ENCODE results near the gene ARPP19. TPM values are rescaled to one million over a fixed set of nuclear protein-coding genes. Genes with fewer than 3 reads are reported as not detected.

ARPP19 gene, protein sequence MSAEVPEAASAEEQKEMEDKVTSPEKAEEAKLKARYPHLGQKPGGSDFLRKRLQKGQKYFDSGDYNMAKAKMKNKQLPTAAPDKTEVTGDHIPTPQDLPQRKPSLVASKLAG
- 29.0 and 47.1 TPM in 2 replicates for polyA plus RNA-seq (2012; rRNA removed)
- 59.4 and 70.0 TPM in 2 replicates for polyA plus RNA-seq (2012; cell fraction: cytosol; rRNA removed)
- polyA plus RNA-seq (2012; cell fraction: nucleus; rRNA removed) = 7.3 and 18.2 TPM in 2 replicates

- H4K20me1 ChIP-seq (ENCODE audit: insufficient read depth) = peaks cover 40% of the 10 kb centered on the region
- peaks cover 5 to 8% of the 10 kb centered on the region in 2 experiments; a peak in 3 of 4 replicates for H3K4me1 ChIP-seq (ENCODE audit: control insufficient read depth in 1 of 2, insufficient read depth in 2 of 2, low read depth in 1 of 2, low read length in 1 of 2)
- H3K27me3 ChIP-seq (ENCODE audit: insufficient read depth) = no peaks in the 10 kb centered on the region
- no peaks in the 10 kb centered on the region for H3K36me3 ChIP-seq (replicated peaks in 1 of 2; ENCODE audit: control insufficient read depth in 1 of 2, insufficient read depth in 2 of 2, low read length in 1 of 2)
- POLR2A ChIA-PET = interaction anchor here (0.9 kb wide), 1 partner anchor 18 kb away, joined by 3 read pairs; no protein-coding TSS in a partner anchor
- no peaks in the 10 kb centered on the region for H3K9me3 ChIP-seq
- peak within 1 kb of the TSS; percentile 78 to 84 for H3K27ac ChIP-seq (ENCODE audit: low read depth in 2 of 2, low read length in 1 of 2)
- H3K9ac ChIP-seq = peak within 1 kb of the TSS; percentile 98
- no peaks in the 10 kb centered on the region for H3K9me2 ChIP-seq
- CTCF ChIA-PET = no interaction called here
- peaks cover 6% of the 10 kb centered on the region for H3F3A ChIP-seq (replicated peaks; ENCODE audit: insufficient read depth)
- 27% methylated on average over 20 of the region's 82 CpGs for WGBS (ENCODE audit: low lambda C conversion rate)
- H3K79me2 ChIP-seq (ENCODE audit: insufficient read depth) = peaks cover 48% of the 10 kb centered on the region
- H2AFZ ChIP-seq (ENCODE audit: low read depth) = peak within 1 kb of the TSS; percentile 97
- peak within 1 kb of the TSS; percentile 70 to 87 for H3K4me3 ChIP-seq (ENCODE audit: low read depth in 2 of 2, low read length in 1 of 2)
- peak; percentile 96 for DNase-seq
- H3K4me2 ChIP-seq = peak within 1 kb of the TSS; percentile 85
- TF ChIP-seq JUND (IDR thresholded peaks at IDR 0.05) (0 out of 2 replicates have a peak, but pooled peaks have one; percentile 8), NRF1 (IDR thresholded peaks at IDR 0.05; ENCODE audit: low read depth, low read length) (no peak), ELF1 (IDR thresholded peaks at IDR 0.05) (peak; percentile 50), CTCF (IDR thresholded peaks at IDR 0.05) (peak; percentile 13; the same call in 1 of the 2 replicates), RFX5 (IDR thresholded peaks at IDR 0.05; ENCODE audit: low read length) (no peak), FOSL2 (IDR thresholded peaks at IDR 0.05; ENCODE audit: borderline replicate concordance, low read depth) (no peak), POLR2AphosphoS5 (IDR thresholded peaks at IDR 0.05; ENCODE audit: low read depth, low read length) (peak; percentile 53), CHD2 (IDR thresholded peaks at IDR 0.05; ENCODE audit: low read length, partially characterized antibody) (peak; percentile 90), SIN3A (IDR thresholded peaks at IDR 0.05; ENCODE audit: borderline replicate concordance, low read depth, low read length) (peak; percentile 20; the same call in 1 of the 2 replicates), YY1 (IDR thresholded peaks at IDR 0.05; ENCODE audit: low read depth) (peak; percentile 90), SMC3 (IDR thresholded peaks at IDR 0.05; ENCODE audit: low read depth, low read length) (no peak), RCOR1 (IDR thresholded peaks at IDR 0.05; ENCODE audit: low read length) (peak; percentile 59; the same call in 1 of the 2 replicates), MXI1 (IDR thresholded peaks at IDR 0.05; ENCODE audit: low read depth, low read length) (peak; percentile 70; the same call in 1 of the 2 replicates), TEAD4 (IDR thresholded peaks at IDR 0.05; ENCODE audit: borderline replicate concordance, insufficient read depth) (0 out of 2 replicates have a peak, but pooled peaks have one; percentile 46), EP300 (IDR thresholded peaks at IDR 0.05; ENCODE audit: borderline replicate concordance in 1 of 2, low read depth in 1 of 2, low read length in 1 of 2) (peak in 1 of 2 experiments; percentile 9; a peak in 1 of 4 replicates), FOXJ3 (CRISPR knock-in tag; IDR thresholded peaks at IDR 0.05) (no peak)
- TF ChIP-seq, protein P1, sequence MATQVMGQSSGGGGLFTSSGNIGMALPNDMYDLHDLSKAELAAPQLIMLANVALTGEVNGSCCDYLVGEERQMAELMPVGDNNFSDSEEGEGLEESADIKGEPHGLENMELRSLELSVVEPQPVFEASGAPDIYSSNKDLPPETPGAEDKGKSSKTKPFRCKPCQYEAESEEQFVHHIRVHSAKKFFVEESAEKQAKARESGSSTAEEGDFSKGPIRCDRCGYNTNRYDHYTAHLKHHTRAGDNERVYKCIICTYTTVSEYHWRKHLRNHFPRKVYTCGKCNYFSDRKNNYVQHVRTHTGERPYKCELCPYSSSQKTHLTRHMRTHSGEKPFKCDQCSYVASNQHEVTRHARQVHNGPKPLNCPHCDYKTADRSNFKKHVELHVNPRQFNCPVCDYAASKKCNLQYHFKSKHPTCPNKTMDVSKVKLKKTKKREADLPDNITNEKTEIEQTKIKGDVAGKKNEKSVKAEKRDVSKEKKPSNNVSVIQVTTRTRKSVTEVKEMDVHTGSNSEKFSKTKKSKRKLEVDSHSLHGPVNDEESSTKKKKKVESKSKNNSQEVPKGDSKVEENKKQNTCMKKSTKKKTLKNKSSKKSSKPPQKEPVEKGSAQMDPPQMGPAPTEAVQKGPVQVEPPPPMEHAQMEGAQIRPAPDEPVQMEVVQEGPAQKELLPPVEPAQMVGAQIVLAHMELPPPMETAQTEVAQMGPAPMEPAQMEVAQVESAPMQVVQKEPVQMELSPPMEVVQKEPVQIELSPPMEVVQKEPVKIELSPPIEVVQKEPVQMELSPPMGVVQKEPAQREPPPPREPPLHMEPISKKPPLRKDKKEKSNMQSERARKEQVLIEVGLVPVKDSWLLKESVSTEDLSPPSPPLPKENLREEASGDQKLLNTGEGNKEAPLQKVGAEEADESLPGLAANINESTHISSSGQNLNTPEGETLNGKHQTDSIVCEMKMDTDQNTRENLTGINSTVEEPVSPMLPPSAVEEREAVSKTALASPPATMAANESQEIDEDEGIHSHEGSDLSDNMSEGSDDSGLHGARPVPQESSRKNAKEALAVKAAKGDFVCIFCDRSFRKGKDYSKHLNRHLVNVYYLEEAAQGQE (IDR thresholded peaks at IDR 0.05; ENCODE audit: low read depth, low read length) = no peak
- TF ChIP-seq, protein P2, sequence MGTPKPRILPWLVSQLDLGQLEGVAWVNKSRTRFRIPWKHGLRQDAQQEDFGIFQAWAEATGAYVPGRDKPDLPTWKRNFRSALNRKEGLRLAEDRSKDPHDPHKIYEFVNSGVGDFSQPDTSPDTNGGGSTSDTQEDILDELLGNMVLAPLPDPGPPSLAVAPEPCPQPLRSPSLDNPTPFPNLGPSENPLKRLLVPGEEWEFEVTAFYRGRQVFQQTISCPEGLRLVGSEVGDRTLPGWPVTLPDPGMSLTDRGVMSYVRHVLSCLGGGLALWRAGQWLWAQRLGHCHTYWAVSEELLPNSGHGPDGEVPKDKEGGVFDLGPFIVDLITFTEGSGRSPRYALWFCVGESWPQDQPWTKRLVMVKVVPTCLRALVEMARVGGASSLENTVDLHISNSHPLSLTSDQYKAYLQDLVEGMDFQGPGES (IDR thresholded peaks at IDR 0.05; ENCODE audit: low read depth, low read length) = no peak
- TF ChIP-seq, protein P3, sequence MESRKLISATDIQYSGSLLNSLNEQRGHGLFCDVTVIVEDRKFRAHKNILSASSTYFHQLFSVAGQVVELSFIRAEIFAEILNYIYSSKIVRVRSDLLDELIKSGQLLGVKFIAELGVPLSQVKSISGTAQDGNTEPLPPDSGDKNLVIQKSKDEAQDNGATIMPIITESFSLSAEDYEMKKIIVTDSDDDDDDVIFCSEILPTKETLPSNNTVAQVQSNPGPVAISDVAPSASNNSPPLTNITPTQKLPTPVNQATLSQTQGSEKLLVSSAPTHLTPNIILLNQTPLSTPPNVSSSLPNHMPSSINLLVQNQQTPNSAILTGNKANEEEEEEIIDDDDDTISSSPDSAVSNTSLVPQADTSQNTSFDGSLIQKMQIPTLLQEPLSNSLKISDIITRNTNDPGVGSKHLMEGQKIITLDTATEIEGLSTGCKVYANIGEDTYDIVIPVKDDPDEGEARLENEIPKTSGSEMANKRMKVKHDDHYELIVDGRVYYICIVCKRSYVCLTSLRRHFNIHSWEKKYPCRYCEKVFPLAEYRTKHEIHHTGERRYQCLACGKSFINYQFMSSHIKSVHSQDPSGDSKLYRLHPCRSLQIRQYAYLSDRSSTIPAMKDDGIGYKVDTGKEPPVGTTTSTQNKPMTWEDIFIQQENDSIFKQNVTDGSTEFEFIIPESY (IDR thresholded peaks at IDR 0.05; ENCODE audit: borderline replicate concordance, low read depth) = no peak
- TF ChIP-seq, protein P4, sequence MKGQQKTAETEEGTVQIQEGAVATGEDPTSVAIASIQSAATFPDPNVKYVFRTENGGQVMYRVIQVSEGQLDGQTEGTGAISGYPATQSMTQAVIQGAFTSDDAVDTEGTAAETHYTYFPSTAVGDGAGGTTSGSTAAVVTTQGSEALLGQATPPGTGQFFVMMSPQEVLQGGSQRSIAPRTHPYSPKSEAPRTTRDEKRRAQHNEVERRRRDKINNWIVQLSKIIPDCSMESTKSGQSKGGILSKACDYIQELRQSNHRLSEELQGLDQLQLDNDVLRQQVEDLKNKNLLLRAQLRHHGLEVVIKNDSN (IDR thresholded peaks at IDR 0.05; ENCODE audit: borderline replicate concordance, low read depth) = no peak
Observed at GRCh38 chr15:52568601-52569585, at the start of gene ARPP19. ARPP19 (minus strand) TSS chr15:52569030; CDS start chr15:52568892, 138 bp downstream.
